ENCODE results near the gene KLF16.

DNA sequence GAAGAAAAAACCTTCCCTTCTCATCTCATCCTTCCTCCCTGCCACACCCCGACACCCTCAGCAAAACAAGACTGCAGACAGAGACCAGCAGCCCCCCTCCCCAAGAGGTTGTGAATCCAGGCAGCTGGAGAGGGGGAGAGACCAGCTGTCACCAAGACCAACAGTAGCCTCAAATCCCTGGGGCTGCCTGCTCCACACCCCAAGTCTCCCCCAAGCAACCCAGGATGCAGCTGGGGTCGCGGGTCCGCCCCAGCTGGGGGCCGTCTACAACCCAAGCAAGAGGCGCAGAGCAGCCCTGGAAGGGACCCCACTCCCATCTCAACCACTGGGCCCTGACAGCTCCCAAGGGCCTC is 7.1 kb downstream of the KLF16 start:
- TF ChIP-seq BACH2 (CRISPR knock-in tag; IDR thresholded peaks at IDR 0.05; ENCODE audit: borderline replicate concordance) (no peak), ARNTL (CRISPR knock-in tag; IDR thresholded peaks at IDR 0.05; ENCODE audit: borderline replicate concordance, low read depth) (no peak), ZNF8 (CRISPR knock-in tag; IDR thresholded peaks at IDR 0.05) (no peak), ZFP3 (CRISPR knock-in tag; IDR thresholded peaks at IDR 0.05) (no peak), PPARA (CRISPR knock-in tag; IDR thresholded peaks at IDR 0.05; ENCODE audit: borderline replicate concordance) (no peak), TCF4 (CRISPR knock-in tag; IDR thresholded peaks at IDR 0.05; ENCODE audit: borderline replicate concordance) (no peak), ZNF70 (CRISPR knock-in tag; IDR thresholded peaks at IDR 0.05) (no peak), ZC3H10 (CRISPR knock-in tag; IDR thresholded peaks at IDR 0.05) (no peak), SNAI2 (CRISPR knock-in tag; IDR thresholded peaks at IDR 0.05) (no peak)
- TF ChIP-seq, protein P1, sequence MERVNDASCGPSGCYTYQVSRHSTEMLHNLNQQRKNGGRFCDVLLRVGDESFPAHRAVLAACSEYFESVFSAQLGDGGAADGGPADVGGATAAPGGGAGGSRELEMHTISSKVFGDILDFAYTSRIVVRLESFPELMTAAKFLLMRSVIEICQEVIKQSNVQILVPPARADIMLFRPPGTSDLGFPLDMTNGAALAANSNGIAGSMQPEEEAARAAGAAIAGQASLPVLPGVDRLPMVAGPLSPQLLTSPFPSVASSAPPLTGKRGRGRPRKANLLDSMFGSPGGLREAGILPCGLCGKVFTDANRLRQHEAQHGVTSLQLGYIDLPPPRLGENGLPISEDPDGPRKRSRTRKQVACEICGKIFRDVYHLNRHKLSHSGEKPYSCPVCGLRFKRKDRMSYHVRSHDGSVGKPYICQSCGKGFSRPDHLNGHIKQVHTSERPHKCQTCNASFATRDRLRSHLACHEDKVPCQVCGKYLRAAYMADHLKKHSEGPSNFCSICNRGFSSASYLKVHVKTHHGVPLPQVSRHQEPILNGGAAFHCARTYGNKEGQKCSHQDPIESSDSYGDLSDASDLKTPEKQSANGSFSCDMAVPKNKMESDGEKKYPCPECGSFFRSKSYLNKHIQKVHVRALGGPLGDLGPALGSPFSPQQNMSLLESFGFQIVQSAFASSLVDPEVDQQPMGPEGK (CRISPR knock-in tag; IDR thresholded peaks at IDR 0.05; ENCODE audit: borderline replicate concordance) = no peak
- TF ChIP-seq, protein P2, sequence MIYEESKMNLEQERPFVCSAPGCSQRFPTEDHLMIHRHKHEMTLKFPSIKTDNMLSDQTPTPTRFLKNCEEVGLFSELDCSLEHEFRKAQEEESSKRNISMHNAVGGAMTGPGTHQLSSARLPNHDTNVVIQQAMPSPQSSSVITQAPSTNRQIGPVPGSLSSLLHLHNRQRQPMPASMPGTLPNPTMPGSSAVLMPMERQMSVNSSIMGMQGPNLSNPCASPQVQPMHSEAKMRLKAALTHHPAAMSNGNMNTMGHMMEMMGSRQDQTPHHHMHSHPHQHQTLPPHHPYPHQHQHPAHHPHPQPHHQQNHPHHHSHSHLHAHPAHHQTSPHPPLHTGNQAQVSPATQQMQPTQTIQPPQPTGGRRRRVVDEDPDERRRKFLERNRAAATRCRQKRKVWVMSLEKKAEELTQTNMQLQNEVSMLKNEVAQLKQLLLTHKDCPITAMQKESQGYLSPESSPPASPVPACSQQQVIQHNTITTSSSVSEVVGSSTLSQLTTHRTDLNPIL (CRISPR knock-in tag; IDR thresholded peaks at IDR 0.05; ENCODE audit: low read depth) = no peak
- TF ChIP-seq, protein P3, sequence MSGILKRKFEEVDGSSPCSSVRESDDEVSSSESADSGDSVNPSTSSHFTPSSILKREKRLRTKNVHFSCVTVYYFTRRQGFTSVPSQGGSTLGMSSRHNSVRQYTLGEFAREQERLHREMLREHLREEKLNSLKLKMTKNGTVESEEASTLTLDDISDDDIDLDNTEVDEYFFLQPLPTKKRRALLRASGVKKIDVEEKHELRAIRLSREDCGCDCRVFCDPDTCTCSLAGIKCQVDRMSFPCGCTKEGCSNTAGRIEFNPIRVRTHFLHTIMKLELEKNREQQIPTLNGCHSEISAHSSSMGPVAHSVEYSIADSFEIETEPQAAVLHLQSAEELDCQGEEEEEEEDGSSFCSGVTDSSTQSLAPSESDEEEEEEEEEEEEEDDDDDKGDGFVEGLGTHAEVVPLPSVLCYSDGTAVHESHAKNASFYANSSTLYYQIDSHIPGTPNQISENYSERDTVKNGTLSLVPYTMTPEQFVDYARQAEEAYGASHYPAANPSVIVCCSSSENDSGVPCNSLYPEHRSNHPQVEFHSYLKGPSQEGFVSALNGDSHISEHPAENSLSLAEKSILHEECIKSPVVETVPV (CRISPR knock-in tag; IDR thresholded peaks at IDR 0.05) = no peak
